Measurements from ENCODE around the gene HACL1. TPM values are rescaled to one million over a fixed set of nuclear protein-coding genes. Genes with fewer than 3 reads are reported as not detected.
"Not testable (repeated sequence)": the region's sequence is repeated elsewhere in the genome, so short reads cannot be mapped to it uniquely, and the experiment has no call there.

The HACL1 gene
- total RNA-seq, 2 donors from 2014 or later, result 12.3 to 13.2 TPM

DNA sequence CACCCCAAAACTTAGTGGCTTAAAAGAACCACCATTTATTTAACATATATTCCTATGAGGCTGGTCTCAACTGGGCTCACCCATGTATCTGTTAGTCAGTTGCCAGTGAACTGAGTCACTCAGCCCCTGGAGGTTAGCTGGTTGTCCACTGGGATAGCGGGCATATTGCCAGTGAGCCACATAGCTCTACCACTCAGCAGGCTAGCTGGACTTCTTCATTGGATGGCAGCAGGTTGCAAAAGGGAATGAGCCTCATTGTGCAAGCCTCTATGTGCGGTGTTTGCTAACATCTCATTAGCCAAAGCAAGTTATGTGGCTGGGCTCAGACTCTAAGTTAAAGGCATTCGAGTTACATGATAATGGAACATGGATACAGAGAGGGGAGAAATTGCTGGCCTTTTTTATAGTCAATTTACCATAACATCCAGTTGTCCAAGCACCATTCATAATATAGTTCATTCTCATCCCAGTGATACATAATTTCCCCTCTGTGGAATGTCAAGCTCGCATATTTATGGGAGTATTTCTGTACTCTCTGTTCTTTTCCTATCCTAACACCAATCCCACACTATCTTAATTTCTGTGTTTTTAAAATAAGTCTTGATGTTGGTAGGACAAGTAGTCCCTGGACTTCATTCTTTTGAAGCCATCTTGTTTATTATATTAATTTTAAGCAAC lies 8.9 kb upstream of the HACL1 start:
- Histone ChIP-seq H3K27me3 (no peaks in the 10 kb centered on the region), H3K36me3 (no peaks in the 10 kb centered on the region), H3K4me1 (peaks cover 0 to 15% of the 10 kb centered on the region in 2 donors), H3K27ac (no peak overlapping the region), H3K4me3 (no peak overlapping the region), H3K9me3 (no peaks in the 10 kb centered on the region)
- no peak for TF ChIP-seq CTCF (IDR thresholded peaks at IDR 0.05)
- no peak for DNase-seq (ENCODE audit: low spot score)

- peaks cover 0 to 21% of the 10 kb centered on the region in 2 donors for H3K4me1 ChIP-seq
- no peaks in the 10 kb centered on the region for H3K27me3 ChIP-seq
- H3K4me3 ChIP-seq, result no peak overlapping the region
- DNase-seq (ENCODE audit: low spot score), result no peak
- H3K27ac ChIP-seq, result no peak overlapping the region
- H3K9me3 ChIP-seq, result no peaks in the 10 kb centered on the region
- H3K36me3 ChIP-seq, result no peaks in the 10 kb centered on the region
- no peak for TF ChIP-seq CTCF (IDR thresholded peaks at IDR 0.05)
Measured at GRCh38 chr3:15606434-15606891, 5.1 kb upstream of the HACL1 start.

GRCh38 chr3:15604584-15604983 lies 3.2 kb upstream of the HACL1 start:
- H3K4me1 ChIP-seq, result peaks cover 0 to 20% of the 10 kb centered on the region in 2 donors
- H3K4me3 ChIP-seq, result not testable (repeated sequence)

DNA sequence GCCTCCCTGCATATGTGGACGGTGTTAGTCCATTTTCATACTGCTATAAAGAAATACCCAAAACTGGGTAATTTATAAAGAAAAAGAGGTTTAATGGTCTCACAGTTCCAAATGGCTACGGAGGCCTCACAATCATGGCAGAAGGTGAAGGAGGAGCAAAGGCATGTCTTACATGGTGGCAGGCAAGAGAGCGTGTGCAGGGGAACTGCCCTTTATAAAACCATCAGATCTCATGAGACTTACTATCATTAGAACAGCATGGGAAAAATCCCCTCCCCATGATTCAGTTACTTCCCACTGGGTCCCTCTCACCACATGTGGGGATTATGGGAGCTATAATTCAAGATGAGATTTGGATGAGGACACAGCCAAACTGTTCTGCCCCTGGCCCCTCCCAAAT lies 1.4 kb upstream of the HACL1 start:
- H3K9me3 ChIP-seq; DNase-seq (ENCODE audit: low spot score); H3K27ac ChIP-seq; H3K27me3 ChIP-seq; H3K36me3 ChIP-seq: not testable (repeated sequence)
- Histone ChIP-seq H3K4me3 (peak overlapping the region in 1 of 2 donors; percentile 80), H3K4me1 (peaks cover 0 to 20% of the 10 kb centered on the region in 2 donors)

More at GRCh38 chr3:15604584-15604983, 3.2 kb upstream of the HACL1 start:
- H3K36me3 ChIP-seq; H3K9me3 ChIP-seq; DNase-seq (ENCODE audit: low spot score); H3K27ac ChIP-seq; H3K27me3 ChIP-seq: not testable (repeated sequence)

- DNase-seq (ENCODE audit: low spot score), result no peak
- H3K36me3 ChIP-seq, result peaks cover 3% of the 10 kb centered on the region
- H3K4me1 ChIP-seq, result peaks cover 0 to 20% of the 10 kb centered on the region in 2 donors
- peak overlapping the region; percentile 84 to 93 for H3K27ac ChIP-seq
- no peaks in the 10 kb centered on the region for H3K9me3 ChIP-seq
- H3K4me3 ChIP-seq, result peak overlapping the region; percentile 67 to 80
- no peak for TF ChIP-seq CTCF (IDR thresholded peaks at IDR 0.05)
- H3K27me3 ChIP-seq, result no peaks in the 10 kb centered on the region
Measured at GRCh38 chr3:15602146-15602536, 772 bp upstream of the HACL1 start.

- H3K4me1 ChIP-seq, result peaks cover 0 to 20% of the 10 kb centered on the region in 2 donors
- H3K27ac ChIP-seq, result peak overlapping the region; percentile 84 to 93
- no peak for DNase-seq (ENCODE audit: low spot score)
- no peaks in the 10 kb centered on the region for H3K27me3 ChIP-seq
- H3K36me3 ChIP-seq, result peaks cover 4% of the 10 kb centered on the region
- no peak for TF ChIP-seq CTCF (IDR thresholded peaks at IDR 0.05)
- H3K4me3 ChIP-seq, result peak overlapping the region; percentile 67 to 80
- no peaks in the 10 kb centered on the region for H3K9me3 ChIP-seq
Measured at GRCh38 chr3:15601046-15601398, 347 bp downstream of the HACL1 start.

GRCh38 chr3:15595955-15596354 lies 5.4 kb downstream of the HACL1 start:
- Histone ChIP-seq H3K36me3 (peaks cover 10% of the 10 kb centered on the region), H3K27ac (no peak overlapping the region), H3K4me3 (no peak overlapping the region), H3K9me3 (no peaks in the 10 kb centered on the region), H3K4me1 (peaks cover 0 to 11% of the 10 kb centered on the region in 2 donors), H3K27me3 (no peaks in the 10 kb centered on the region)
- DNase-seq (ENCODE audit: low spot score), result no peak
- TF ChIP-seq CTCF (IDR thresholded peaks at IDR 0.05), result no peak

All from right atrium auricular region (tissue), 2 donors.